IMR-90 (cell line): ENCODE data around the gene PHACTR3. TPM values are rescaled to one million over a fixed set of nuclear protein-coding genes. Genes with fewer than 3 reads are reported as not detected.

Experiments
- ATAC-seq: fragments of 200-7000 bp; cut with Tn5 transposase; 2 replicates; pipeline ENCODE4 v1.9.1; 2020; ENCODE audit warnings: low read depth, mild to moderate bottlenecking, moderate library complexity
- BruUV-seq: library from RNA; stranded (reverse); fragments of 400-500 nt; replicated peaks from 2 replicates; lab custom pipeline; 2021; lab: Mats Ljungman, UMichigan
- CTCF ChIA-PET: fragments of 300-600 bp; formaldehyde crosslinking; extraction: SDS; loops from one replicate; lab custom pipeline; 2021; ENCODE audit warnings: antibody characterized with exemption; lab: Yijun Ruan, JAX
- POLR2A ChIA-PET: fragments of 300-600 bp; sonication (Branson Sonifier 250); formaldehyde crosslinking; loops from one replicate; lab custom pipeline; 2022; ENCODE audit warnings: antibody characterized with exemption; ENCODE audit not compliant: unreplicated experiment; lab: Charles Lee
- DNase-seq: peaks from one replicate; pipeline ENCODE4 v3.0.0; 2013
- H2AFZ ChIP-seq: replicated peaks from 2 replicates; pipeline ENCODE3; 2013; ENCODE audit warnings: low read length, mild to moderate bottlenecking; ENCODE audit not compliant: poor library complexity
- H2AK5ac ChIP-seq: 2 replicates; pipeline ENCODE4 v1.6.1; 2013; ENCODE audit warnings: low read depth, low read length, inconsistent platforms
- H2AK9ac ChIP-seq: replicated peaks from 2 replicates; pipeline ENCODE3; 2013; ENCODE audit warnings: mild to moderate bottlenecking, low read depth, low read length, moderate library complexity; ENCODE audit not compliant: poor library complexity
- H2BK120ac ChIP-seq: 2 replicates; pipeline ENCODE4 v1.6.1; 2013; ENCODE audit warnings: low read depth, low read length, inconsistent platforms
- H2BK15ac ChIP-seq: 3 replicates; pipeline ENCODE4 v1.6.1; 2013; ENCODE audit warnings: low read depth, low read length, inconsistent platforms
- H2BK20ac ChIP-seq: 2 replicates; pipeline ENCODE4 v1.6.1; 2013; ENCODE audit warnings: low read depth, mild to moderate bottlenecking, inconsistent platforms, low read length, moderate library complexity
- H2BK5ac ChIP-seq: 2 replicates; pipeline ENCODE4 v1.6.1; 2013; ENCODE audit warnings: mild to moderate bottlenecking, low read depth, low read length, inconsistent platforms; ENCODE audit not compliant: poor library complexity, severe bottlenecking
- H3K14ac ChIP-seq: replicated peaks from 2 replicates; pipeline ENCODE4 v1.6.1; 2013; ENCODE audit warnings: low read depth, low read length, inconsistent platforms
- H3K18ac ChIP-seq: 2 replicates; pipeline ENCODE4 v1.6.1; 2013; ENCODE audit warnings: low read depth, low read length, control low read depth
- H3K23ac ChIP-seq: 2 replicates; pipeline ENCODE4 v1.6.1; 2013; ENCODE audit warnings: low read depth, low read length, inconsistent platforms
- H3K27ac ChIP-seq: 2 replicates; pipeline ENCODE4 v1.5.1; 2013; ENCODE audit warnings: mild to moderate bottlenecking, control low read depth, low read length; ENCODE audit not compliant: insufficient read depth
- H3K27me3 ChIP-seq: 2 replicates; pipeline ENCODE4 v1.6.1; 2013; ENCODE audit warnings: low read length; ENCODE audit not compliant: control insufficient read depth, insufficient read depth
- H3K36me3 ChIP-seq: 2 replicates; pipeline ENCODE4 v1.6.1; 2013; ENCODE audit warnings: low read length, mixed read lengths; ENCODE audit not compliant: control insufficient read depth, insufficient read depth
- H3K4ac ChIP-seq: 2 replicates; pipeline ENCODE4 v1.6.1; 2013; ENCODE audit warnings: low read depth, low read length, inconsistent platforms
- H3K4me1 ChIP-seq: 2 replicates; pipeline ENCODE4 v1.6.1; 2013; ENCODE audit warnings: low read length, mixed read lengths; ENCODE audit not compliant: control insufficient read depth, insufficient read depth
- H3K4me2 ChIP-seq: 2 replicates; pipeline ENCODE4 v1.6.1; 2013; ENCODE audit warnings: low read depth, mild to moderate bottlenecking, control low read depth, low read length, moderate library complexity
- H3K4me3 ChIP-seq: 2 replicates; pipeline ENCODE4 v1.5.1; 2013; ENCODE audit warnings: low read depth, mild to moderate bottlenecking, control low read depth, low read length, moderate library complexity; ENCODE audit not compliant: insufficient read depth
- H3K56ac ChIP-seq: 2 replicates; pipeline ENCODE4 v1.6.1; 2013; ENCODE audit warnings: low read length, inconsistent platforms; ENCODE audit not compliant: insufficient read depth; ENCODE audit errors: extremely low read depth
- H3K79me1 ChIP-seq, 2 experiments: 2 replicates each; pipeline ENCODE4 v1.6.1; 2013; ENCODE audit warnings: low read length in 2 of 2, inconsistent platforms in 1 of 2, low read depth in 1 of 2
- H3K9ac ChIP-seq: 2 replicates; pipeline ENCODE4 v1.6.1; 2013; ENCODE audit warnings: low read depth, low read length, control low read depth
- H3K9me1 ChIP-seq: 2 replicates; pipeline ENCODE4 v1.6.1; 2013; ENCODE audit warnings: low read length, inconsistent platforms; ENCODE audit not compliant: insufficient read depth
- H3K9me3 ChIP-seq: 2 replicates; pipeline ENCODE4 v1.6.1; 2013; ENCODE audit warnings: low read length; ENCODE audit not compliant: control insufficient read depth, insufficient read depth
- H4K20me1 ChIP-seq: 2 replicates; pipeline ENCODE4 v1.6.1; 2013; ENCODE audit warnings: low read length, inconsistent platforms; ENCODE audit not compliant: insufficient read depth
- H4K5ac ChIP-seq: 2 replicates; pipeline ENCODE4 v1.6.1; 2013; ENCODE audit warnings: mild to moderate bottlenecking, low read depth, low read length, control low read depth
- H4K8ac ChIP-seq, 2 experiments: 2 replicates each; pipeline ENCODE4 v1.6.1; 2013; ENCODE audit warnings: low read depth in 2 of 2, low read length in 2 of 2, control low read depth in 1 of 2, inconsistent platforms in 1 of 2
- H4K91ac ChIP-seq: 2 replicates; pipeline ENCODE4 v1.6.1; 2013; ENCODE audit warnings: low read depth, low read length, inconsistent platforms; ENCODE audit not compliant: insufficient read depth
- BHLHE40 ChIP-seq: fragments of 150-350 bp; IDR thresholded peaks from 2 replicates; pipeline ENCODE4 v1.6.1; 2016; ENCODE audit warnings: mild to moderate bottlenecking, low read depth, low read length
- CEBPB ChIP-seq: IDR thresholded peaks from 2 replicates; pipeline ENCODE4 v1.6.1; 2012; ENCODE audit warnings: low read depth, low read length, improper control_type of control experiment
- CHD1 ChIP-seq: IDR thresholded peaks from 2 replicates; pipeline ENCODE4 v1.6.1; 2012; ENCODE audit warnings: low read depth, low read length, improper control_type of control experiment
- ELK1 ChIP-seq: fragments of 150-350 bp; IDR thresholded peaks from 2 replicates; pipeline ENCODE4 v1.6.1; 2016; ENCODE audit warnings: low read depth, mild to moderate bottlenecking, low read length, moderate library complexity, borderline replicate concordance
- FOS ChIP-seq: fragments of 150-350 bp; IDR thresholded peaks from 2 replicates; pipeline ENCODE4 v1.6.1; 2016; ENCODE audit warnings: low read depth, low read length
- MAFK ChIP-seq: IDR thresholded peaks from 2 replicates; pipeline ENCODE4 v1.6.1; 2012; ENCODE audit warnings: low read depth, low read length, improper control_type of control experiment
- MAZ ChIP-seq: IDR thresholded peaks from 2 replicates; pipeline ENCODE4 v1.6.1; 2012; ENCODE audit warnings: low read depth, mild to moderate bottlenecking, low read length, improper control_type of control experiment, moderate library complexity, borderline replicate concordance
- MXI1 ChIP-seq: IDR thresholded peaks from 2 replicates; pipeline ENCODE4 v1.6.1; 2012; ENCODE audit warnings: low read depth, mild to moderate bottlenecking, low read length, moderate library complexity, borderline replicate concordance
- NFE2L2 ChIP-seq: fragments of 150-350 bp; IDR thresholded peaks from 2 replicates; pipeline ENCODE4 v1.6.1; 2016; ENCODE audit warnings: low read depth, mild to moderate bottlenecking, low read length
- POLR2A ChIP-seq: IDR thresholded peaks from 2 replicates; pipeline ENCODE4 v1.6.1; 2012; ENCODE audit warnings: mild to moderate bottlenecking, low read depth, low read length
- RAD21 ChIP-seq: IDR thresholded peaks from 2 replicates; pipeline ENCODE4 v1.6.1; 2012; ENCODE audit warnings: low read length, improper control_type of control experiment
- RCOR1 ChIP-seq: IDR thresholded peaks from 2 replicates; pipeline ENCODE4 v1.6.1; 2012; ENCODE audit warnings: mild to moderate bottlenecking, low read length, improper control_type of control experiment; ENCODE audit not compliant: insufficient replicate concordance
- RFX5 ChIP-seq: IDR thresholded peaks from 2 replicates; pipeline ENCODE4 v1.8.0; 2012; ENCODE audit warnings: low read depth, mild to moderate bottlenecking, low read length, moderate library complexity
- SMC3 ChIP-seq: fragments of 150-350 bp; IDR thresholded peaks from 2 replicates; pipeline ENCODE4 v1.6.1; 2016; ENCODE audit warnings: low read depth, mild to moderate bottlenecking, antibody characterized with exemption, low read length, moderate library complexity
- WGBS, 2 experiments: methylation state at CpG; one replicate each; pipeline versions ENCODE4 v1.1.5 to v1.1.7; 2013; ENCODE audit warnings: missing lambda C conversion rate in 2 of 2; ENCODE audit not compliant: insufficient read length in 1 of 2; ENCODE audit errors: extremely low coverage in 2 of 2; 5-methylcytosine and 5-hydroxymethylcytosine counted together
- dilution Hi-C: fragments of 300-500 bp; cut with HindIII; formaldehyde crosslinking; loops from one replicate; pipeline ENCODE4 v1.14.3; 2018; ENCODE audit warnings: low sequenced_read_pairs; ENCODE audit not compliant: unreplicated experiment
- in situ Hi-C: fragments of 300-500 bp; cut with MboI; formaldehyde crosslinking; loops from 3 replicates; pipeline ENCODE4 v1.14.3; 2019; ENCODE audit warnings: low sequenced_read_pairs, inconsistent platforms, mixed read lengths
- intact Hi-C: fragments of 100-400 bp; cut with micrococcal nuclease; formaldehyde crosslinking; loops from 2 replicates; pipeline ENCODE4 v1.10.0; 2022
- polyA plus RNA-seq, 3 experiments: library from polyadenylated mRNA; depleted of rRNA; stranded (reverse); fragments of >200 nt; gene quantifications; 2 replicates each; pipeline ENCODE4 v1.2.3, GENCODE V29; 2012; ENCODE audit warnings: low replicate concordance in 1 of 3
- total RNA-seq: library from RNA; depleted of rRNA; stranded (reverse); fragments of >200 nt; gene quantifications from 2 replicates; pipeline ENCODE4 v1.2.3, GENCODE V29; 2012
- TF ChIP-seq, protein P1 (sequence below): fragments of 150-350 bp; IDR thresholded peaks from 2 replicates; pipeline ENCODE4 v1.6.1; 2017; ENCODE audit warnings: mild to moderate bottlenecking, antibody characterized with exemption, low read length, low read depth
- TF ChIP-seq, protein P2 (sequence below): conservative IDR thresholded peaks from 2 replicates; pipeline ENCODE4 v1.5.1; 2012; ENCODE audit warnings: mild to moderate bottlenecking, low read depth, low read length, improper control_type of control experiment

The PHACTR3 gene
- total and polyA plus RNA-seq, 2 of the 4 experiments (the other 2 are of a cell fraction) = not detected

GRCh38 chr20:59723108-59723500 lies 118.8 kb downstream of the PHACTR3 start:
- Histone ChIP-seq H2BK5ac (no peak overlapping the region), H4K5ac (no peak overlapping the region), H3K9ac (no peak overlapping the region), H2BK120ac (no peak overlapping the region), H3K36me3 (no peaks in the 10 kb centered on the region), H3K18ac (no peak overlapping the region), H3K27me3 (no peaks in the 10 kb centered on the region), H3K9me1 (no peaks in the 10 kb centered on the region), H2AK5ac (no peak overlapping the region), H4K8ac (no peak overlapping the region), H3K4ac (no peak overlapping the region), H3K4me1 (no peaks in the 10 kb centered on the region), H3K4me3 (no peak overlapping the region), H2BK15ac (no peak overlapping the region), H3K9me3 (peaks cover 46% of the 10 kb centered on the region), H2AK9ac (no peak overlapping the region), H3K23ac (no peak overlapping the region), H3K4me2 (no peak overlapping the region), H4K20me1 (no peaks in the 10 kb centered on the region), H4K91ac (no peak overlapping the region), H2BK20ac (no peak overlapping the region), H3K79me1 (no peaks in the 10 kb centered on the region), H2AFZ (no peak overlapping the region), H3K56ac (no peak overlapping the region), H3K27ac (no peak overlapping the region), H3K14ac (no peak overlapping the region)
- intact Hi-C loops = no loop called here
- DNase-seq (no peak), ATAC-seq (no peak)
- in situ Hi-C loops = no loop called here
- ChIA-PET POLR2A (no interaction called here), CTCF (no interaction called here)
- no TSS peak for BruUV-seq
- WGBS, 2 experiments = 50% methylated on average over 1 of the region's 5 CpGs; no CpG with 5 or more reads in 1 of the 2 experiments
- dilution Hi-C loops = no loop called here
- TF ChIP-seq RCOR1 = no peak
- no peak for TF ChIP-seq CHD1
- TF ChIP-seq MXI1 = no peak
- no peak for TF ChIP-seq RAD21
- TF ChIP-seq MAFK = no peak
- TF ChIP-seq FOS = no peak
- no peak for TF ChIP-seq SMC3
- no peak for TF ChIP-seq POLR2A
- TF ChIP-seq NFE2L2 = no peak
- TF ChIP-seq RFX5 = no peak
- no peak for TF ChIP-seq BHLHE40
- TF ChIP-seq ELK1 = no peak
- TF ChIP-seq MAZ = no peak
- TF ChIP-seq, protein P1, sequence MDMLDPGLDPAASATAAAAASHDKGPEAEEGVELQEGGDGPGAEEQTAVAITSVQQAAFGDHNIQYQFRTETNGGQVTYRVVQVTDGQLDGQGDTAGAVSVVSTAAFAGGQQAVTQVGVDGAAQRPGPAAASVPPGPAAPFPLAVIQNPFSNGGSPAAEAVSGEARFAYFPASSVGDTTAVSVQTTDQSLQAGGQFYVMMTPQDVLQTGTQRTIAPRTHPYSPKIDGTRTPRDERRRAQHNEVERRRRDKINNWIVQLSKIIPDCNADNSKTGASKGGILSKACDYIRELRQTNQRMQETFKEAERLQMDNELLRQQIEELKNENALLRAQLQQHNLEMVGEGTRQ = no peak
- TF ChIP-seq, protein P2, sequence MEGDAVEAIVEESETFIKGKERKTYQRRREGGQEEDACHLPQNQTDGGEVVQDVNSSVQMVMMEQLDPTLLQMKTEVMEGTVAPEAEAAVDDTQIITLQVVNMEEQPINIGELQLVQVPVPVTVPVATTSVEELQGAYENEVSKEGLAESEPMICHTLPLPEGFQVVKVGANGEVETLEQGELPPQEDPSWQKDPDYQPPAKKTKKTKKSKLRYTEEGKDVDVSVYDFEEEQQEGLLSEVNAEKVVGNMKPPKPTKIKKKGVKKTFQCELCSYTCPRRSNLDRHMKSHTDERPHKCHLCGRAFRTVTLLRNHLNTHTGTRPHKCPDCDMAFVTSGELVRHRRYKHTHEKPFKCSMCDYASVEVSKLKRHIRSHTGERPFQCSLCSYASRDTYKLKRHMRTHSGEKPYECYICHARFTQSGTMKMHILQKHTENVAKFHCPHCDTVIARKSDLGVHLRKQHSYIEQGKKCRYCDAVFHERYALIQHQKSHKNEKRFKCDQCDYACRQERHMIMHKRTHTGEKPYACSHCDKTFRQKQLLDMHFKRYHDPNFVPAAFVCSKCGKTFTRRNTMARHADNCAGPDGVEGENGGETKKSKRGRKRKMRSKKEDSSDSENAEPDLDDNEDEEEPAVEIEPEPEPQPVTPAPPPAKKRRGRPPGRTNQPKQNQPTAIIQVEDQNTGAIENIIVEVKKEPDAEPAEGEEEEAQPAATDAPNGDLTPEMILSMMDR = no peak
- TF ChIP-seq CEBPB = no peak
